ENCODE results near the gene TNFRSF21. TPM values are rescaled to one million over a fixed set of nuclear protein-coding genes. Genes with fewer than 3 reads are reported as not detected.
A peak's percentile ranks its signal among the peaks of the same experiment; 100 is the strongest.

TNFRSF21 gene
- total and polyA plus RNA-seq, 9 of the 15 experiments (the other 6 are each of a cell fraction or from before 2014, with no cell fraction given), result 0.63 to 5.7 (median 2.2) TPM

GRCh38 chr6:47348316-47348863, 38.7 kb upstream of the TNFRSF21 start:
- ATAC-seq (no peak), DNase-seq (ENCODE audit: extremely low read depth in 1 of 4, low spot score in 3 of 4) (no peak), FAIRE-seq (no peak)
- Histone ChIP-seq H3K4me2 (ENCODE audit: insufficient read depth, low read length) (no peak overlapping the region), H3K9ac (ENCODE audit: insufficient read depth in 1 of 2, low read depth in 2 of 2, low read length in 2 of 2) (no peak overlapping the region), H3K4me3 (no peak overlapping the region), H3K27ac (ENCODE audit: extremely low read depth, low read depth, low read length) (no peak overlapping the region), H3K79me2 (ENCODE audit: control insufficient read depth, insufficient read depth, low read length) (no peaks in the 10 kb centered on the region), H3K9me3 (replicated peaks; ENCODE audit: control insufficient read depth, insufficient read depth, low read depth, low read length) (no peaks in the 10 kb centered on the region), H3K27me3 (ENCODE audit: control insufficient read depth in 2 of 2, insufficient read depth in 2 of 2, low read length in 2 of 2) (peaks cover 0 to 2% of the 10 kb centered on the region in 2 experiments; a peak in 1 of 5 replicates), H3K36me3 (ENCODE audit: control insufficient read depth, insufficient read depth, low read length) (no peaks in the 10 kb centered on the region), H2AFZ (ENCODE audit: low read depth, low read length) (no peak overlapping the region), H4K20me1 (replicated peaks; ENCODE audit: control insufficient read depth, insufficient read depth, low read length) (no peaks in the 10 kb centered on the region), H3K9me1 (ENCODE audit: control insufficient read depth, insufficient read depth, low read length) (no peaks in the 10 kb centered on the region), H3K4me1 (replicated peaks in 1 of 2; ENCODE audit: control insufficient read depth in 2 of 2, insufficient read depth in 2 of 2, low read length in 2 of 2) (no peaks in the 10 kb centered on the region)
- ChIA-PET CTCF (ENCODE audit: low intra/inter-chr PET ratio) (no interaction called here), POLR2A (interaction anchor here (0.9 to 2.6 kb wide), 4 partner anchors 9 to 129 kb away, joined by 3 to 8 read pairs (median 5); no protein-coding TSS in a partner anchor)
- in situ Hi-C loops (cut with MboI) (no loop called here), intact Hi-C loops (cut with micrococcal nuclease) (no loop called here)
- no TSS peak for BruUV-seq (replicated peaks)
- TF ChIP-seq TEAD1 (CRISPR knock-in tag; IDR thresholded peaks at IDR 0.05) (no peak), RBM25 (IDR thresholded peaks at IDR 0.05; ENCODE audit: low read depth, low read length, severe bottlenecking) (peak; percentile 35)
- 2% methylated on average over 5 of the region's 5 CpGs for WGBS (ENCODE audit: insufficient coverage, low coverage, missing lambda C conversion rate)

- Histone ChIP-seq H3K9me1 (ENCODE audit: control insufficient read depth, insufficient read depth, low read length) (no peaks in the 10 kb centered on the region), H3K79me2 (ENCODE audit: control insufficient read depth, insufficient read depth, low read length) (no peaks in the 10 kb centered on the region), H2AFZ (ENCODE audit: low read depth, low read length) (no peak overlapping the region), H3K4me1 (replicated peaks in 1 of 2; ENCODE audit: control insufficient read depth in 2 of 2, insufficient read depth in 2 of 2, low read length in 2 of 2) (no peaks in the 10 kb centered on the region), H3K9ac (ENCODE audit: insufficient read depth in 1 of 2, low read depth in 2 of 2, low read length in 2 of 2) (no peak overlapping the region), H4K20me1 (replicated peaks; ENCODE audit: control insufficient read depth, insufficient read depth, low read length) (no peaks in the 10 kb centered on the region), H3K9me3 (replicated peaks; ENCODE audit: control insufficient read depth, insufficient read depth, low read depth, low read length) (no peaks in the 10 kb centered on the region), H3K27ac (ENCODE audit: extremely low read depth, low read depth, low read length) (no peak overlapping the region), H3K4me3 (no peak overlapping the region), H3K4me2 (ENCODE audit: insufficient read depth, low read length) (no peak overlapping the region), H3K27me3 (ENCODE audit: control insufficient read depth in 2 of 2, insufficient read depth in 2 of 2, low read length in 2 of 2) (peaks cover 5 to 9% of the 10 kb centered on the region in 2 experiments; a peak in 4 of 5 replicates), H3K36me3 (ENCODE audit: control insufficient read depth, insufficient read depth, low read length) (no peaks in the 10 kb centered on the region)
- WGBS (ENCODE audit: insufficient coverage, low coverage, missing lambda C conversion rate), result 4% methylated on average over 4 of the region's 4 CpGs
- no TSS peak for BruUV-seq (replicated peaks)
- DNase-seq (ENCODE audit: extremely low read depth in 1 of 4, low spot score in 3 of 4) (no peak), ATAC-seq (no peak), FAIRE-seq (no peak)
- no peak for TF ChIP-seq U2AF2 (optimal IDR thresholded peaks at IDR 0.05; ENCODE audit: low read depth, low read length)
- no peak for TF ChIP-seq ZNF436 (CRISPR knock-in tag; IDR thresholded peaks at IDR 0.05)
- TF ChIP-seq MNT (conservative IDR thresholded peaks at IDR 0.05), result no peak
- no peak for TF ChIP-seq HNRNPUL1 (IDR thresholded peaks at IDR 0.05; ENCODE audit: low read length)
- ChIA-PET CTCF (ENCODE audit: low intra/inter-chr PET ratio) (no interaction called here), POLR2A (interaction anchor here (0.7 to 1.1 kb wide), 2 partner anchors 9 to 91 kb away, joined by 3 read pairs; no protein-coding TSS in a partner anchor)
- intact Hi-C loops (cut with micrococcal nuclease), result no loop called here
- in situ Hi-C loops (cut with MboI), result no loop called here
Observed at GRCh38 chr6:47345761-47346160, 36.1 kb upstream of the TNFRSF21 start.
